Sciatic nerve (tissue), 2 donors: ENCODE results near the gene TM7SF3. TPM values are rescaled to one million over a fixed set of nuclear protein-coding genes. Genes with fewer than 3 reads are reported as not detected.
"Not testable (repeated sequence)": the region's sequence is repeated elsewhere in the genome, so short reads cannot be mapped to it uniquely, and the experiment has no call there.

Experiments
- ATAC-seq: fragments of 200-7000 bp; cut with Tn5 transposase; one replicate; pipeline ENCODE4 v1.9.1; 2020; ENCODE audit warnings: mild to moderate bottlenecking, moderate library complexity
- DNase-seq: peaks from one replicate; pipeline ENCODE4 v3.0.0-alpha.2; 2020; ENCODE audit warnings: low spot score
- intact Hi-C: fragments of 100-400 bp; cut with DNase I; formaldehyde crosslinking; loops from one replicate; pipeline ENCODE4 v1.14.2; 2022
- total RNA-seq: library from RNA; stranded (reverse); fragmentation: NEBNext Ultra II Directional; extraction: Animal tissue kit (Norgen Biotek cat#: 25700); gene quantifications from one replicate; pipeline ENCODE4 v1.2.1, GENCODE V29; 2021
- donor health status: DM: no; HTN: no; CAD: no.
- donor health status: DM: no; HTN: no; CAD: no.

The TM7SF3 gene
- total RNA-seq, 1 donor from 2014 or later: 58.9 TPM

GRCh38 chr12:27018037-27018436 lies 3.9 kb upstream of the TM7SF3 start:
- intact Hi-C loops: loop anchor here (10.0 kb wide), 1 partner anchor 287 kb away; no protein-coding TSS in a partner anchor
- DNase-seq (no peak), ATAC-seq (no peak)

DNA sequence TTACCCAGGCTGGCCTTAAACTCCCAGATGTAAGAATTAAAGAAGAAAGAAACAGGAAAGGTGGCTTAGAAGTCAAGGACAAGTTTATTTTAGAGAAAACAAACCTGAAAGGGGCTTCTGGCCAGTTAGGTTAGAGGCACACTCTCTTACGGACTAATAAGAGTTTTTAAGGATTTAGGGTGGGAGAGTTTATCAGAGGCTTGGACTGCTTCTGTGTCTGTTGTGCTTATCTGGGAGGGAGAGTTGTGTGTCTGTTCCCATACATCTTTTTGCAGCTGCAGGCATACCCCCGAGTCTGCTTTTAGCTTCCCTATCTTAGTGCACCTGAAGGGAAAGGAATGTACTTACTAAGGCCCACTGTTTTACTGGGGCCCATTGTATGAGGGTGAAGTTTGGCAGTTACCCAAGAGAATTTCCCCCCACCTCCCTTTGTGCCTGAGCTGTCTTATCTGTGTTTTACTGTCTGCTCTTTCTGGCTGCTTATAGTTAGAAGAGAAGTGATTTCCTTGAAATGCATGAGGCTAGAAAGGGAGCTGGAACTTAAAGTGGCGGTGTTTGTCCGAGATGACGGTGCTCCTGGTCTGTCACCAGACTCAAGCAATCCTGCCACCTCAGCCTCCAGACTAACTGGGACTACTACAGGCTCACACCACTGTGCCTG lies 3.1 kb upstream of the TM7SF3 start:
- ATAC-seq, DNase-seq: not testable (repeated sequence)
- intact Hi-C loops: loop anchor here (10.0 kb wide), 1 partner anchor 288 kb away; no protein-coding TSS in a partner anchor

- ATAC-seq (peak; percentile 7), DNase-seq (no peak)
- intact Hi-C loops: loop anchor here (10.0 kb wide), 1 partner anchor 289 kb away; no protein-coding TSS in a partner anchor
Measured at GRCh38 chr12:27015730-27016076, 1.5 kb upstream of the TM7SF3 start.

DNA sequence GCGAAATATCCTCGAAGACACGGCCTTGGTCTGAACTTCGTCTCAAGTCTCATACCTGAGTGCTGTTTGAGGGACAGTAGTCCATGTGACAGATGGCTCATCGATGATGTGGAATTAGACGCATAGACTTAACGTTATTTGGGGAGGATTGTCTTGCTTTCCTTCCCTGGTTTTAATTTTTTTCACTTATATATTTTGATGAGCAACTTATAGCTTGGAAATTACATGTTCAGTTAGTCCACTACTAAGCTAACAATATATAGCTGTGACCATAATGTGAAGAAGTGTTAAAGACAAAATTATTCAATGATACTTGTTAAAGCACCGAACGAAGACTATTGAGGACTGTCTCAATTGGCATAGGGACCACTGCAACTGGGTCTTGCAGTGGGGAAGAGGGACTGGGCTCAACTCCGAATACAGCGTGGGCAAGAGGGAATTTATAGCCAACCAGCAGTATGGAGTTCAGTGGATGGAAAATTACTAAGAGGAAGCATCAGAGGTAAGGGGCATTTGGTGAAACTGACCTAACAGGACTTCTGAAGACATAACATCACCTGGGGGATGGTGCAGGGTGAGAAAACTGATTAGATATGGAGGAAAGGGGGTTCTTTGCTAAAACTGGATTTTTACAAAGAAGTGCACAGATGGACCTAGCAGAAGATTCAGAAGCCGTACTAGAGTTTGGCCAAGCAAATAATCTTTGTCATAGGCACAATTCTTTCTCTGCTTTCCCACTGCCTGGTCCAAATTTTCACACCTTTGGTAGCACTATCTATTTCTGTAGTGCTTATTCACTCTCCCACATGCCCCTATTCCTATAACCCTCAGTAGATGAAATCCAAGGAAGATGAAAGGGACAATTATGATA lies 910 bp upstream of the TM7SF3 start:
- ATAC-seq (peak; percentile 19), DNase-seq (no peak)
- intact Hi-C loops: loop anchor here (10.0 kb wide), 1 partner anchor 290 kb away; no protein-coding TSS in a partner anchor

DNA sequence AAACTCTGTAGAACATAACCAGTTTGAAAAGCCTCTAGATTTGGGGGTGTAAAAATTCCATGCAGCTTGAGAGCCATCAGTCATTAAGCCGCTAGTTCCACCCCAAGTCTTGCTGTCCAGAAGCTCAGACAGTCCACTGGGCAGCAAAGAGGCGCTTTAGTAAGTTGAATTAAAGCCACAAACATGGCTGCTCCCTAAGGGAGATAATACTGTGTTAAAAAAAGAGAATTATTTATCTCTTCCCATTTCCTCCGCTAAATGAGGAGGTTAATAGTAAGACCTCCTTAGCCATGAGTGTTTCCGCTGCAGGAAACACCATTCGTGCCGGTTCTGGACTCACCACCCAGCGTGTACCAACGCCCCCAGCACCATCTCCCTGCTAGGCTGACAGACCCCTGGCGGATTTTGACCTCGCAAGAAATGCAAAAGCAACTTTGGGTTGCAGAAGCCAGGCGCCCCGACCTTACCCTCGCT lies 536 bp downstream of the TM7SF3 start:
- DNase-seq (no peak), ATAC-seq (peak; percentile 49)
- intact Hi-C loops: loop anchor here (10.0 kb wide), 1 partner anchor 291 kb away; no protein-coding TSS in a partner anchor

DNA sequence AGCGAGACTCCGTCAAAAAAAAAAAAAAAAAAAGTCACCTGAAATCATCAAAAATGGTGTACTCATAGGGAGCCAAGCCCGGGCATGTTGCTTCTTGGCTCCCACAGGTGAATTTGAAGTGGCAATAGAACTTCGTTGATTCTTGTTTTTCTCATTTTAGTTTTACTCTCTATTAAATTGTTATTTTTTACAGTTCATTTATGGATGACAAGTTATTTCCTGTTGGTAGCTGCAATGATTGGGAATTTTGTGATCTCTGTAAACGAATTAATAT lies 1.3 kb downstream of the TM7SF3 start:
- ATAC-seq: no peak
- intact Hi-C loops: loop anchor here (10.0 kb wide), 1 partner anchor 292 kb away; no protein-coding TSS in a partner anchor

DNA sequence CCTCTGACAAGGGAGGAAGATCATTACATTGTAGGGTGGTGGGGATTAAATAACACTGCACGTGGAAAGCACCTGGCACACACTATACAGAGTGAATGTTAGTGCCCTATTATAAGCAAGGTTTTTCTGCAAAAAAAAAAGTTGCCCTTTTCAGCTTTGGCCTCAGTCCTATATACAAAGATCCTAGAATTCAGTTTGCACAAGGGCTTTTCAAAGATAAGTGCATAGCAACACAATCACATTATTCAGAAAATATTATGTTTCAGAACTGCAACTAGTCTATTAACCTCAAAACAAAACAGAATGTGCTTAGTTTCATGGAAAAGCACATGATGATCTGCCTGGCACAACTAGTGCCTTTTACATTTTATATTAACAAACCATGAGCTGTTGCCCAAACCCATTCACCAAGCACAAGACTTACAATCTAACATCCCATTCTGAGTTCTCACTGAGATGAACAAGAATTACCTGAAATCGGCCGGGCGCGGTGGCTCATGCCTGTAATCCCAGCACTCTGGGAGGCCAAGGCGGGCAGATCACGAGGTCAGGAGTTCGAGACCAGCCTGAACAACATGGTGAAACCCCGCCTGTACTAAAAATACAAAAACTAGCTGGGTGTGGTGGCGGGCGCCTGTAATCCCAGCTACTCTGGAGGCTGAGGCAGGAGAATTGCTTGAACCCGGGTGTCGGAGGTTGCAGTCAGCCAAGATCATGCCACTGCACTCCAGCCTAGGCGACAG lies 1.8 kb downstream of the TM7SF3 start:
- DNase-seq (no peak), ATAC-seq (no peak)
- intact Hi-C loops: loop anchor here (10.0 kb wide), 1 partner anchor 292 kb away; no protein-coding TSS in a partner anchor

More for the DNA sequence above, 1.3 kb downstream of the TM7SF3 start:
- no peak for DNase-seq

GRCh38 chr12:27009881-27010301 lies 4.3 kb downstream of the TM7SF3 start:
- DNase-seq: no peak
- intact Hi-C loops: loop anchor here (10.0 kb wide), 1 partner anchor 295 kb away; no protein-coding TSS in a partner anchor
- no peak for ATAC-seq

DNA sequence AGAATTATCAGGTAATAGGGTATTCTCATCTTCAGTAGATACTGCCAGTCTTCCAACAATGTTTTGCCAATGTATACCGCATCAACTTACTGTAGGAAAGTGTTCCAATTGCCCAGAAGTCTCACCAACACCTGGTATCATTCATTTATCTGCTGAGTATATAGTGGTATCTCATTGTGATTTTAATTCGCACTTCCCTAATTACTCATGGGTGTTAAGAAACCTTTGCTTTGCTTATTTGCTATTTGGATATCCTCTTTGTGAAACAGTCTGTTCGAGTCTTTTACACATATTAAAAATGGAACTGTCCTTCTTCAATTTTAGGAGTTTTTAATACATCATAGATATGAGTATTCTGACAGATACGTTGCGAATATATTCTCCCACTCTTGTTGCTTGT lies 6.1 kb downstream of the TM7SF3 start:
- ATAC-seq (no peak), DNase-seq (no peak)
- intact Hi-C loops: no loop called here

- DNase-seq (no peak), ATAC-seq (no peak)
- intact Hi-C loops: no loop called here
Measured at GRCh38 chr12:27006797-27007467, 7.3 kb downstream of the TM7SF3 start.

DNA sequence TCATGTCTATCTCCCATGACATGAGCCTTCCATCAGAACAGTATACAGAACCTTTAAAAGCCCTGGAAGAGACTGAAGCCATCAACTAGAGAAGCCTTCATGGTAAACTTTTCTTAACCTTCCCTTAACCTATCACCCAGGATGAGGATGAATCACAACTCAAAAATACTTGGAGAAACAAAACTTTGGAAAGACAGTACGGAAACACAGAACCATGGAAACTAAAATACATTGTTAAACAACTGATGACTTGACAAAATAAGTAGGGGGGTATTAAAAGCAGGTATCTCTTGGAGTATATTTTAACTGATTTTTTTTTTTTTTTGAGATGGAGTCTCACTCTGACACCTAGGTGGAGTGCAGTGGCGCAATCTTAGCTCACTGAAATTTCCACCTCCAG lies 8.7 kb downstream of the TM7SF3 start:
- ATAC-seq (peak; percentile 38), DNase-seq (no peak)
- intact Hi-C loops: no loop called here

GRCh38 chr12:27003421-27004381 lies 10.5 kb downstream of the TM7SF3 start:
- intact Hi-C loops: no loop called here
- DNase-seq (no peak), ATAC-seq (no peak)

- intact Hi-C loops: no loop called here
- ATAC-seq: no peak
Measured at GRCh38 chr12:27002141-27002540, 12.0 kb downstream of the TM7SF3 start.

GRCh38 chr12:27001663-27002062 lies 12.5 kb downstream of the TM7SF3 start:
- DNase-seq (no peak), ATAC-seq (no peak)
- intact Hi-C loops: no loop called here

More at GRCh38 chr12:27002141-27002540, 12.0 kb downstream of the TM7SF3 start:
- no peak for DNase-seq

DNA sequence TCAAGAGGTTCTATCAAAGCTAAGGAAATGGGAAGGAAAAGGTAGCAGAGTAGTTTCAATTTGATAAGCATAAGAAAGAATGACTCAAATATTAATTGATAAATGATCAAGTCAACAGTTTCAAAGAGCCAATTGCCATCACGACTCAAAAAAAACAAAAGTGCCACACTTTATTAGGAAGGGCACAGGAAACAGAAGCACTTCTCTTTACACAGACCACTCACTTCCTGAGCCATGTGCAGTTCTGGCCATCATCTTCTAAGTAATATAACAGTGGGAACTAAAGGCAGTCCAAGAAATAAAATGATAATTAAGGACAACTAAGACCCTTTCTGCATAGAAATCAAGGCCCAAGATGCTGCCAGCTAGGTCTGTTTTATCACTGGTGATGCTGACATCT lies 13.2 kb downstream of the TM7SF3 start:
- DNase-seq (no peak), ATAC-seq (no peak)
- intact Hi-C loops: no loop called here

DNA sequence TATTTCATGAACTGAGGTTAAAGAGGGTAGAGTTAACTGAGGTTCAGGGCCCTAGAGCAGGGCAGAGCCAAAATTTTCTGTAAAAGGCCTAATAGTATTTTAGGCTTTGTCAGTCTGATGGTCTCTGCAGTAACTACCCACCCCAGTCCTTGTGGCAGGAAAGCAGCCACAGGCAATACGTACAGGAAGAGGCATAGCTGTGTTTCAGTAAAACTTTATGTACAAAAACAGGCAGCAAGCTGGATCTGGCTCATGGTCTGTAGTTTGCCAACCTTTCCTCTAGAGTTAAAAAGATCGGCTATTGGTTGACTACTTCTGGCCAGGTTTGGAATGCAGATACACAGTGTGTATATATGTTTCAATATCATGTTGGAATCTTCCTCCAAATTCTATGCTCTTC lies 17.2 kb downstream of the TM7SF3 start:
- no peak for DNase-seq
- no peak for ATAC-seq
- intact Hi-C loops: no loop called here

DNA sequence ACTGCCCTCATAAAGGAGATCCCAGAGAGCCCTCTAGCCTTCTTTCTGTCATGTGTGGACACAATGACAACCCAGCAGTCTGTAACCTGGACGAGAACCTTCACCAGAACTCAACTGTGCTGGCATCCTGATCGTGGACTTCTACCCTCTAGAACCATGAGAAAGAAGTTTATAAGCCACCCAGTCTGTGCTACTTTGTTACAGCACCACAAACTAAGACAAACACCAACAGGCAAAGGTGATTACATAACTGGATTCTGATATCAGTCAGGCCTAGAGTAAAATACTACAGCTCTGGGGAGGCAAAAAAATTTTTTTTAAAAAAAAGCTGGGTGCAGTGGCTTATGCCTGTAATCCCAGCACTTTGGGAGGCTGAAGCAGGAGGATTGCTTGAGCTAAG lies 18.5 kb downstream of the TM7SF3 start:
- intact Hi-C loops: no loop called here
- DNase-seq (no peak), ATAC-seq (no peak)

- no peak for ATAC-seq
- intact Hi-C loops: no loop called here
- no peak for DNase-seq
Measured at GRCh38 chr12:26994109-26994508, 20.1 kb downstream of the TM7SF3 start.
